GM12801 (cell line): Measurements from ENCODE around the gene ZNF592.

ENCODE experiments used
- TF ChIP-seq, protein P1 (sequence below): IDR thresholded peaks from one replicate; pipeline ENCODE4 v1.5.1; 2011; ENCODE audit warnings: control low read depth; ENCODE audit not compliant: insufficient read length; ENCODE audit errors: extremely low read depth

ZNF592 gene

DNA sequence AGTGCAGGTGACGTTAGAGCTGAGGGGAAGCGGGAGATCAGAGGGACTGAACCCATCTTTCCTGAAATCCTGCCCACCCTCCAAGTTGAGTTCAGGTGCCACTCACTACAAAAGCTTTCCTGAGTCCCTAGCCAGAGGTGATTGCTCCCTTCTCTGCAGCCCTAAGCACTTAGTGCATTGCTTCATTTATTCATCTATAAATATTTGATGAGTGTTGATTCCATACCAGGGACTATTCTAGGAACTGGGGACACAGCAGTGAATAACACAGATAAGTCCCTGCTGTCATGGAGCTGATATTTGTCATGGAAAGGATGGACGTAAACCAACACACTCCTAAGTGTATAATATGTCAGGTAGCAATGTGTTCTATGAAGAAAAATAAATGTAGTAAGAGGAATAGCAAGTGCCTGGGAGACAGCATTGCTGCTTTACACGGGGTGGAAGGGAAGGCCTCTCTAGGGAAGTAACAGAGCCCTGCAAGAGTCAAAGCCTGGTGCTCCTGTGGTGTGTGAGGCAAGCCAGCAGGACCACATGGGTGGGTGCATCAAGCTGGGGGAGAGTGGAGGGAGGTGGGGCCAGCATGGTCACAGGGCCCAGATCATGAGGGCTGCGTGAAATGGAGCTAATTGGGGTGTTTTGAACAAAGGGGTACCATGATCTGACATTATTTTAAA, 87.4 kb downstream of the ZNF592 start:
- TF ChIP-seq, protein P1, sequence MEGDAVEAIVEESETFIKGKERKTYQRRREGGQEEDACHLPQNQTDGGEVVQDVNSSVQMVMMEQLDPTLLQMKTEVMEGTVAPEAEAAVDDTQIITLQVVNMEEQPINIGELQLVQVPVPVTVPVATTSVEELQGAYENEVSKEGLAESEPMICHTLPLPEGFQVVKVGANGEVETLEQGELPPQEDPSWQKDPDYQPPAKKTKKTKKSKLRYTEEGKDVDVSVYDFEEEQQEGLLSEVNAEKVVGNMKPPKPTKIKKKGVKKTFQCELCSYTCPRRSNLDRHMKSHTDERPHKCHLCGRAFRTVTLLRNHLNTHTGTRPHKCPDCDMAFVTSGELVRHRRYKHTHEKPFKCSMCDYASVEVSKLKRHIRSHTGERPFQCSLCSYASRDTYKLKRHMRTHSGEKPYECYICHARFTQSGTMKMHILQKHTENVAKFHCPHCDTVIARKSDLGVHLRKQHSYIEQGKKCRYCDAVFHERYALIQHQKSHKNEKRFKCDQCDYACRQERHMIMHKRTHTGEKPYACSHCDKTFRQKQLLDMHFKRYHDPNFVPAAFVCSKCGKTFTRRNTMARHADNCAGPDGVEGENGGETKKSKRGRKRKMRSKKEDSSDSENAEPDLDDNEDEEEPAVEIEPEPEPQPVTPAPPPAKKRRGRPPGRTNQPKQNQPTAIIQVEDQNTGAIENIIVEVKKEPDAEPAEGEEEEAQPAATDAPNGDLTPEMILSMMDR, result no peak

DNA sequence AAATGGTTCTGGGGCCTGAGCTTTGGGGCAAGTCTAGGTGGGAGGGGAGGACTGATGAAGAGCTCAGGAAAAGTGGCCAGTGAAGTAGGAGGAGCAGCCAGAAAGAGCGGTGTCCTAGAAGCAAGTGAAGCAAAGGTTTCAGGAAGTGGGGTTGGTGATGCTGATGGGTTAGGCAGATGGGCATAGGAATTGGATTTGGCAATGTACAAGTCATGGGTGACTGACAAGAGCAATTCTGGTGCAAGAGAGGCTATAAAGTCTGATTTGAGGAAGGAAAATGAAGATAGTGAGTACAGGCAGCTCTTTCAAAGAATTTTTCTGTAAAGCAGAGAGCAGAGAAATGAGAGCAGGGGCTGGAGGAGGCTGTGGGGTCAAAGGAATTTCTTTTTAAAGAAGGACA, 88.5 kb downstream of the ZNF592 start:
- TF ChIP-seq, protein P1, result no peak

DNA sequence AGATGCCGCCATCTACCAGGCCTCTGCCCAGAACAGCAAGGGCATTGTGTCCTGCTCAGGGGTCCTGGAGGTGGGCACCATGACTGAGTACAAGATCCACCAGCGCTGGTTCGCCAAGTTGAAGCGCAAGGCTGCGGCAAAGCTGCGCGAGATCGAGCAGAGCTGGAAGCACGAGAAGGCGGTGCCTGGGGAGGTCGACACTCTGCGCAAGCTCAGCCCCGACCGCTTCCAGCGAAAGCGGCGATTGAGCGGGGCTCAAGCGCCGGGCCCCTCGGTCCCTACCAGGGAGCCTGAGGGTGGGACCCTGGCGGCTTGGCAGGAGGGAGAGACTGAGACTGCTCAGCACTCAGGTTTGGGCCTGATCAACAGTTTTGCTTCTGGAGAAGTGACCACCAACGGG, 91.3 kb downstream of the ZNF592 start:
- TF ChIP-seq, protein P1, result no peak

DNA sequence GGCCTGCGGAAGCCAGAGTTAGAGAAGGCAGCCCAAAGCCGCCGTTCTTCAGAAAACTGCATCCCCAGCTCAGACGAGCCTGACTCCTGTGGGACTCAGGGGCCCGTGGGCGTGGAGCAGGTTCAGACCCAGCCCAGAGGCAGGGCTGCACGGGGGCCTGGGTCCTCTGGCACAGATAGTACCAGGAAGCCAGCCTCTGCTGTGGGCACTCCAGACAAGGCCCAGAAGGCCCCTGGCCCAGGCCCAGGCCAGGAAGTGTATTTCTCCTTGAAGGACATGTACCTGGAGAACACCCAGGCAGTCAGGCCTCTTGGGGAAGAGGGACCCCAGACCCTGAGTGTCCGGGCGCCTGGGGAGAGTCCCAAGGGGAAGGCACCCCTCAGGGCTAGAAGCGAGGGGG, 91.9 kb downstream of the ZNF592 start:
- TF ChIP-seq, protein P1, result no peak

DNA sequence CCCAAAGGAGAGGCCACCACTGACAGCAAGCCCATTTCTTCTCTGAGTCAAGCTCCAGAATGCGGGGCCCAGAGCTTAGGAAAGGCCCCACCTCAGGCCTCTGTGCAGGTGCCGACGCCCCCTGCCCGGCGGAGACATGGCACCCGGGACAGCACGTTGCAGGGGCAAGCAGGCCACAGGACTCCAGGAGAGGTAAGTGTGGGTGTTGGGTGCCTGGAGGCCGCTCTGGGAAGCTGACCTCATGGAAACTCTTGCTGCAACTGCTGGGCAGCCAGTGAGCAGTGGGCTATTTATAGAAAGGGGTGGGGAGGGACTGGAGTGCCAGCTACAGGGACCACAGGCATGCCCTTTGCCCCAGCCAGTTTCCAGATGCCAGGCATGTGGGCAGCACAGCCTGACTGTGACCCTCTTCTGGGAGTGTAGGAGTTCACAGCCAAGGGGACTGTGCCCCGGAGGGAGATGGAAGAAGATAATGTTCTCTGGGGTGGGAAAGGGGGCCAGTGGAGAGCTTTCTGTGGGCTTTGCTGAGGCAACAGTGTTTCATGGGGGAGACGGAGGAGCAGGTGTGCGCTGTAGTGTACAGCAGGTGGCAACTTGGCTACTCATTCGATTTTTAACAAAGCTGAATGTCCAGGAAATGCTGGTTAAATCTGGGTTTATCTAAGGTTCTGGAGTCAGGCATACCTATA, 92.5 kb downstream of the ZNF592 start:
- TF ChIP-seq, protein P1, result no peak

DNA sequence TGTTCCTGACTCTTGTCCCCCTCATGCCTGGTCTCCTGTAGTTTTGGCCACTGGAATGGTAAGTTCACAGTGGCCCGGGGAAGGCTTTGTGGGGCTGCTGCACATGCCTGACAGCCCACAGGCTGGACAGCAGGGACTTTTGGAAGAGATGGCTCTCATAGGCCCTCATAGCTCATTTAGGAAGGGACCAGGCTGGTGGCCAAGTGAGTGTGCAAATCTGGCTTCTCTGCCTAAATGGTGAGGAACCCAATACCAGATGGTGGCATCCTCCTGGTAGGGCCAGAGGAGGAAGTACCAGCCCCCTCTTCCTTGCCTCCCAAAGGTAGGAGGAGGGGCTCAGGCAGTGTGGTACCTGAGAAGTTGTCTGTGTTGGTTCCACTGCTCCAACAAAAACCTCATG, 94.4 kb downstream of the ZNF592 start:
- TF ChIP-seq, protein P1, result no peak

DNA sequence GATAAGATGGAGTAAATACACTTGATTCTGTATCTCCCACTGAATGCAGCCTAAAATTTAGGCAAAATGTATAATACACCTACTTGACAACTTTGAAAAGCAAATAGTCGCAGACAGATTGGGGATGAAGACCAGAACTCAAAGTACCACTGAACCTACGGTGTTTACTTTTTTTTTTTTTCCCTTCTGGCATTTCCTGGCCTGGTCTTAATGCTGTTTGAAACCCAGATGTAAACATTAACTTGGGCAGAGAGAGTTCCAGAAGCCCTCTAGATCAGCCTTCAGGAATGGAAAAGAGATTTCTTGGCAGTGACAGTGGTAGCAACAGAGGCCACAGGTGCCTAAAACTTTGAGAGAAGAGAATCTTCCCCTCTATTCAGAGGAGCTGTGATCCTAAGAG, 96.6 kb downstream of the ZNF592 start:
- TF ChIP-seq, protein P1, result no peak
